HFF-Myc (cell line): ENCODE results near the gene FAM227B.
A peak's percentile ranks its signal among the peaks of the same experiment; 100 is the strongest.
"Not testable (repeated sequence)": the region's sequence is repeated elsewhere in the genome, so short reads cannot be mapped to it uniquely, and the experiment has no call there.

Experiments
- DNase-seq: peaks from one replicate; pipeline ENCODE4 v3.0.0-alpha.2; 2011; ENCODE audit warnings: low read depth; ENCODE audit errors: extremely low read depth
- H3K4me3 ChIP-seq: replicated peaks from 2 replicates; pipeline ENCODE4 v1.5.1; 2011; ENCODE audit warnings: low read depth, mild to moderate bottlenecking, control low read depth, low read length
- TF ChIP-seq, protein P1 (sequence below): IDR thresholded peaks from 2 replicates; pipeline ENCODE4 v1.5.1; 2012; ENCODE audit warnings: mild to moderate bottlenecking, low read depth, low read length, control low read depth; ENCODE audit errors: missing control alignments

Gene FAM227B

DNA sequence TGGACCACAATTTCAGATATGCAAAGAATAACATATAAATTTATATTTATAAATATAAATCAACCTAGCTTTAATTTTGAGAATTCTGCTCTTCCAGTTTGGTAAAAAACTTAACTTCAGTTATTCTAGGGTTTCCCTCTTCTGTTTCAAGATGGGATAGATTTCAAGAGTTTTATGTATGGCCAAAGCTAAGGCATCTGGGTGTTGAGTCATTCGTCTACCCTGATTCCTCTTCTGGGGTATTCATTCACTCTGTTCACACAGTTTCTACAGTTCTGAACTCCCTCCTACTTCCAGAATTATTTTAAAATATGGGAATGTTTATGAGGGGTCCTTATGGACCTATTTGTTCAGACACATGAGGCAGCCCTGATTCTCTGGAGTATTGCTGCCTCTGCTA is 201.8 kb downstream of the FAM227B start:
- no peak for DNase-seq
- TF ChIP-seq, protein P1, sequence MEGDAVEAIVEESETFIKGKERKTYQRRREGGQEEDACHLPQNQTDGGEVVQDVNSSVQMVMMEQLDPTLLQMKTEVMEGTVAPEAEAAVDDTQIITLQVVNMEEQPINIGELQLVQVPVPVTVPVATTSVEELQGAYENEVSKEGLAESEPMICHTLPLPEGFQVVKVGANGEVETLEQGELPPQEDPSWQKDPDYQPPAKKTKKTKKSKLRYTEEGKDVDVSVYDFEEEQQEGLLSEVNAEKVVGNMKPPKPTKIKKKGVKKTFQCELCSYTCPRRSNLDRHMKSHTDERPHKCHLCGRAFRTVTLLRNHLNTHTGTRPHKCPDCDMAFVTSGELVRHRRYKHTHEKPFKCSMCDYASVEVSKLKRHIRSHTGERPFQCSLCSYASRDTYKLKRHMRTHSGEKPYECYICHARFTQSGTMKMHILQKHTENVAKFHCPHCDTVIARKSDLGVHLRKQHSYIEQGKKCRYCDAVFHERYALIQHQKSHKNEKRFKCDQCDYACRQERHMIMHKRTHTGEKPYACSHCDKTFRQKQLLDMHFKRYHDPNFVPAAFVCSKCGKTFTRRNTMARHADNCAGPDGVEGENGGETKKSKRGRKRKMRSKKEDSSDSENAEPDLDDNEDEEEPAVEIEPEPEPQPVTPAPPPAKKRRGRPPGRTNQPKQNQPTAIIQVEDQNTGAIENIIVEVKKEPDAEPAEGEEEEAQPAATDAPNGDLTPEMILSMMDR: no peak
- no peak overlapping the region for H3K4me3 ChIP-seq

DNA sequence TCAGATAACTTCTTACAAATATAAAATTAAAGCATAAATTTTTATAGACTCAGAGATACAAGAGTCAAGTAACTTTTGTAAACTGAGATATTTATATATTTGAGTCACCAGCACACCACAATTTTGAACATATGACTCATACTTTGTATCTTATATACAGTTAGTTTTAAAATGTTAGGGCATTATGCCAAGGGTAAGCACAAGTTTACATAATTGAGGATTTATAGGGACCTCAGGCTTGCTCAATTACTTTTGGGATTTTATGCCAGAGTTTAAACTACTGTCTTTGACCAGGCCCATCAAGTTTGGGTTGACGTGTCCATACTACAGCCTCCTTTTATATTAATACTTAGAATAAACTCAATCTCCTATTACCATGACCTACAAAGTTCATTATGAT is 205.0 kb downstream of the FAM227B start:
- TF ChIP-seq, protein P1: no peak
- peak; percentile 63 for DNase-seq
- no peak overlapping the region for H3K4me3 ChIP-seq

DNA sequence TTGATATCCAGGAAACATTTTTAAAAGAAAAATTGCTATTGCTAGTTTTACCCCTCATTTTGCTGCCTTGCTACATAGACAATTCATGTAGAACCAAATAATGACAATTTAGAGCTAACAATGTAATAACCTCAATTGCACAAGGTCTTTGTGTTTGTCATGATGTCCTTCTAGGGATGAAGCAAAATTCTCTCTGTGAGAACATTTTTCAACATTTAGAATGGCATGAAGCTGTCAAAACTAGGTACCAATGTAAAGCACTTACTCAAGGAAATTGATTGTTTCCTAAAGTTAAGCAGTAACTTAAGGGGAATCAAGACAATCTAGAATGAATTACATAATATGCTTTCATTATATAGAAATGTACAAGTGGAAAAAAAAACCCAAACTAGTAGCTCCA is 205.5 kb downstream of the FAM227B start:
- no peak for DNase-seq
- TF ChIP-seq, protein P1: no peak
- no peak overlapping the region for H3K4me3 ChIP-seq

DNA sequence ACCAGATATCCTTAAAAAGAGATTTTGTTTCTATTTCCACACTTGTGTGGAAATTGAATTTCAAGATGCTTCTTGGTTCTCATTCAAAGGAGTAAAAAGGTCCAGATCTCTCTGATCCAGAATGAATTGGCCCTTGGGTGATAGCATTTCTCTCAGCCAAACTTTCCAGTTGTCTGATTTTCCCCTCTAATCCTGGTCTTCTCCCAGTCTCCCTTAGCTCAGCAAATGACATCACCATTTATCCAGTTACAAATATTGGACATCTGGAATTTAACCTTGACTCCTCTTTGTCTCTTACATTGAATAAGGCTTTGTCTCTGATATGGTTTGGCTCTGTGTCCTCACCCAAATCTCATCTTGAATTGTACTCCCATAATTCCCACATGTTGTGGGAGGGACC is 207.8 kb downstream of the FAM227B start:
- TF ChIP-seq, protein P1: no peak
- H3K4me3 ChIP-seq: no peak overlapping the region

DNA sequence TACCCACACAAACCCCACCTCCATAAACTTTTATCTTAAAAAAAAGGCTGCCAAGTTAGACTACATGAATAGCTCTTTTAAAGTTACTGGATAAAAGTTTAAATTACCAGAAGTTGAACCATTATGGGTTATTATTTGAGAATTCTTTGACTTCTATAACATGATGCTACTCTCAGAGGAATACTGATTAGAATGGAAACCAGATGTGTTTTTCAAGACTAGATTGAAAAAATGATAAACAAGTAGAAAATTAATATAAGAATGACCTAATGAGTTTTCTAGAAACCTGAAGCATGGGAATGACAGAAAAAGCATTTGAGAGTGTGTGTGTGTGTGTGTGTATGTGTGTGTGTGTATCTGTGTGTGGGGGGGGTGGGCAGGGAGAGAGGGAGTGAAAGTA is 210.0 kb downstream of the FAM227B start:
- DNase-seq: no peak
- no peak overlapping the region for H3K4me3 ChIP-seq
- TF ChIP-seq, protein P1: no peak

More for the DNA sequence above, 207.8 kb downstream of the FAM227B start:
- DNase-seq: no peak

DNA sequence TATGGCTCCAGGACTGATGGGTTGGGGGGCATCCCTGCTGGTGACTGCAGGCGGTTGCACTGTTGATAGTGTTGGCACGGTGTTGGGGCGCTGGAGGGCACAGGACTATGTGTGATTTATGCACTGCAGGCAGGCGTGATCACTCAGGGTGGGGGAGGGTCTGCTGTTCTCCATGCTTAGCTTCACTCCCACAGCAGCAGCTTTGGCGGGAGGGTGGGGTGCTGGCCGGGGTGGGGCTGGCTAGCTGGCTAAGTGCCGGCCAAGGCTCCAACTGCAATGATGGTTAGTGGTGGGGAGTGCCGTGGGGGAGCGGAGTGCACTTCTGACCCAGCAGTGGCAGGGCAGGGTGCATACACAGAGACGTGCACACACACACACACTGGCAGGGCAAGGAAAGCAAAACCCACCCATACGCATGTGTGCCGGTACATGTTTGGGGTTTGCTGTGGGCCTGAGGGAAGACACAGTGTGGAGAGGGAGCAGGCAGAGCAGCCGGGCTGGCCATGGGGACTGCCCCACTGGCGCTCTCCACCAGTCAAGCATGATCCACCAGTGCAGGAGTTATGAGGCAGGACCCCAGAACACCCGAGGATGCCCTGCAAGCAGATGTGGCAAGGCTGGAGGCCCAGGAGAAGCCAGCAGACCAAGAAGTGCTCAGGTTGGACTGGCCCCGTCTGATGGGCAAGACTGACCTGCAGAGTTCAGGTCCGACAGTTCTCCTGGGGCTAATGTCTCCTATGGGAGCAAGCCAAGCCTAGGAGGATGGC is 214.1 kb downstream of the FAM227B start:
- H3K4me3 ChIP-seq: no peak overlapping the region
- TF ChIP-seq, protein P1: no peak
- no peak for DNase-seq

DNA sequence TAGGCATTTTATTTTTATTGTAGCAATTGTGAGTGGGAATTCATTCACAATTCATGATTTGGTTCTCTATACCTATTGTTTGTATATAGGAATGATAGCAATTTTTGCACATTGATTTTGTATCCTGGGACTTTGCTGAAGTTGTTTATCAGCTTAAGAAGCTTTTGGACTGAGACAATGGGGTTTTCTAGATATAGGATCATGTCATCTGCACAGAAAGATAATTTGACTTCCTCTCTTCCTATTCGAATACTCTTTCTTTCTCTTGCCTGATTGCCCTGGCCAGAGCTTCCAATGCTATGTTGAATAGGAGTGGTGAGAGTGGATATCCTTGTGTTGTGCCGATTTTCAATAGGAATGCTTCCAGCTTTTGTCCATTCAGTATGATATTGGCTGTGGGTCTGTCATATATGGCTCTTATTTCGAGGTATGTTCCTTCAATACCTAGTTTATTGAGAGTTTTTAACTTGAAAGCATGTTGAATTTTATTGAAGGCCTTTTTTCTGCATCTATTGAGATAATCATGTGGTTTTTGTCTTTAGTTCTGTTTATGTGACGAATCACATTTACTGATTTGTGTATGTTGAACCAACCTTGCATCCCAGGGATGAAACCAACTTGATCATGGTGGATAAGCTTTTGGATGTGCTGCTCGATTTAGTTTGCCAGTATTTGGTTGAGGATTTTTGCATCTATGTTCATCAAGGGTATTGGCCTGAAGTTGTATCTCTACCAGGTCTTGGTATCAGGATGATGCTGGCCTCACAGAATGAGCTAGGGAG is 217.9 kb downstream of the FAM227B start:
- DNase-seq, H3K4me3 ChIP-seq: not testable (repeated sequence)
